Peyer's patch (tissue), 4 donors: Measurements from ENCODE around the gene GNAQ. TPM values are rescaled to one million over a fixed set of nuclear protein-coding genes. Genes with fewer than 3 reads are reported as not detected.

ENCODE experiments used
- DNase-seq, 3 donors: peaks; one replicate each; pipeline ENCODE4 v3.0.0-alpha.2; 2017 to 2019
- H3K27ac ChIP-seq, 4 donors: fragments of 200-600 bp; sonication (generic); one replicate each; pipeline ENCODE4 v1.5.1; 2016 to 2019
- H3K27me3 ChIP-seq, 2 donors: fragments of 200-600 bp; sonication (generic); one replicate each; pipeline ENCODE4 v1.5.1; 2019
- H3K36me3 ChIP-seq, 3 donors: fragments of 200-600 bp; sonication (generic); one replicate each; pipeline ENCODE4 v1.5.1; 2016 to 2019
- H3K4me1 ChIP-seq, 4 donors: fragments of 200-600 bp; sonication (generic); one replicate each; pipeline ENCODE4 v1.5.1; 2016 to 2019
- H3K4me3 ChIP-seq, 4 donors: fragments of 200-600 bp; sonication (generic); 1 replicate in 3 of 4; 2 replicates in 1 of 4; pipeline ENCODE4 v1.5.1; 2016 to 2019; ENCODE audit warnings: mild to moderate bottlenecking in 1 of 4
- H3K9me3 ChIP-seq, 4 donors: fragments of 200-600 bp; sonication (generic); one replicate each; pipeline ENCODE4 v1.5.1; 2016 to 2019; ENCODE audit warnings: mild to moderate bottlenecking in 1 of 4
- CTCF ChIP-seq, 6 experiments: fragments of 450-650 bp in 4 of 6; fragments of 200-600 bp in 2 of 6; sonication (generic) in 1 of 6; IDR thresholded peaks; one replicate each; pipeline ENCODE4 v1.5.1; 2017 to 2019; ENCODE audit warnings: antibody characterized with exemption in 6 of 6, mild to moderate bottlenecking in 3 of 6, moderate library complexity in 1 of 6
- POLR2A ChIP-seq, 2 donors: fragments of 450-650 bp; IDR thresholded peaks; one replicate each; pipeline ENCODE4 v1.5.1; 2017; ENCODE audit warnings: antibody characterized with exemption in 2 of 2, mild to moderate bottlenecking in 2 of 2, moderate library complexity in 2 of 2
- total RNA-seq, 4 donors: library from RNA; depleted of rRNA; stranded (reverse); fragments of >200 nt; gene quantifications; one replicate each; pipeline ENCODE4 v1.1.0, GENCODE V29; 2016

GNAQ gene
- total RNA-seq, 4 donors from 2014 or later, result 28.7 to 45.4 (median 33.5) TPM

GRCh38 chr9:77806741-77807140 lies 224.9 kb downstream of the GNAQ start:
- Histone ChIP-seq H3K36me3 (no peaks in the 10 kb centered on the region), H3K27ac (no peak overlapping the region), H3K4me3 (no peak overlapping the region), H3K9me3 (no peaks in the 10 kb centered on the region), H3K27me3 (no peaks in the 10 kb centered on the region), H3K4me1 (peaks cover 0 to 6% (median 0%) of the 10 kb centered on the region in 4 donors)
- TF ChIP-seq POLR2A (IDR thresholded peaks at IDR 0.05) (no peak), CTCF (IDR thresholded peaks at IDR 0.05) (no peak)
- DNase-seq, result no peak

GRCh38 chr9:77805810-77806209 lies 225.8 kb downstream of the GNAQ start:
- Histone ChIP-seq H3K9me3 (no peaks in the 10 kb centered on the region), H3K4me3 (no peak overlapping the region), H3K36me3 (no peaks in the 10 kb centered on the region), H3K27me3 (no peaks in the 10 kb centered on the region), H3K4me1 (peaks cover 0 to 6% (median 0%) of the 10 kb centered on the region in 4 donors), H3K27ac (no peak overlapping the region)
- TF ChIP-seq POLR2A (IDR thresholded peaks at IDR 0.05) (no peak), CTCF (IDR thresholded peaks at IDR 0.05) (no peak)
- no peak for DNase-seq

DNA sequence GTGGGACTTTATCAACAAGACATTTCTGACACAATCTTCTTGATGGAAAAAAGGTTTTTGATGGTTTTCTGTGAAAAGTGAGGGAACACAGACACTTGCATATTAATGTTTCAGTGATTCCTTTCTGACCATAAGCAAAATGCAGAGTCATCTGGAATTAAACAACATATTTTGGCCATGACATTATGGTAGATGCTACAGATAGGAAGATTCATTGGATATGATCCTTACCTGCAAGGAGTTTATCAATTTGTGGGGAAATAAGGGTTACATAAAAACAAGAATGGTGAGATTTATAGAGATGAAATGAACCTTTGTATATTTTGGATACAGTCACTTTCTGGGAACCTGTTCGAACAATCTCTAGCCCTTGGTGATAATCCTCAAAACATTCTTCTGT lies 228.2 kb downstream of the GNAQ start:
- peaks cover 0 to 6% (median 0%) of the 10 kb centered on the region in 4 donors for H3K4me1 ChIP-seq
- no peak overlapping the region for H3K27ac ChIP-seq
- DNase-seq, result no peak
- H3K4me3 ChIP-seq, result no peak overlapping the region
- H3K36me3 ChIP-seq, result no peaks in the 10 kb centered on the region
- TF ChIP-seq POLR2A (IDR thresholded peaks at IDR 0.05) (no peak), CTCF (IDR thresholded peaks at IDR 0.05) (no peak)
- H3K27me3 ChIP-seq, result no peaks in the 10 kb centered on the region
- H3K9me3 ChIP-seq, result no peaks in the 10 kb centered on the region

DNA sequence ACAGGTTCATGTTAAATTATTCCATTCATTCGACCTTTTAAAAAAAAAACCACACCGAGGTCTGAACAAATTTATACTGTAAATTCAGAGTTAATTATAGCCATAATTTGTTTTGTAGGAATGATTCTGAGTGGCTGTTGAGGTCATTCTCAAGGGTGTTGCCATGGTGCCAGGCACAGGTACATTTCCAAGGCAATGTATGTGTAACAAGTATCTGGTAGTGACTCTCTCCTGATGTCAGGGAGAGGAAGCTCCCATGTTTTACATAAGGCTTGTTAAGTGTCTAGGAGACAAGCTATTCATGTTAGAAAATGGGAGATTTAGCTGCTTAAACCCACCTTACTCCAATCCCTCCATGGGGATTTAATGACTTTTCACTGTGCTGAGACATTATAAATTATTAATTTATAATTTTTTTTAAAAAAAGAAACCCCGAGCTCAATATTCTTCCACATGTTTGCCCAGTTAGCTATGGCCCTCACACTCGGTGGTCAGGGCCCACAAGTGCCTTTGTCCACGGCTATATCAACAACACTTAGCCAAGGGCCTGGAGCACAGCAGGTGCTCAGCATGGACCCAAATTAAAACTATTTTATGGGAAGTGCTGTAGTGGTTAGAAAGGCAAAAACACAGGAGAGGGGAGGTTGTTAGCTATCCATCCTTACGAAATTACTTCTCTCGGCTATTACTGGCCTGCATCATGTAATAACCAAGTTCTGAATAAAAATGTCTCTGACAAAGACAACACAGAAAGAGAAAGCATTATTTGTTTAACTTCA lies 228.9 kb downstream of the GNAQ start:
- no peak overlapping the region for H3K4me3 ChIP-seq
- peaks cover 0 to under 1% (median 0%) of the 10 kb centered on the region in 4 donors for H3K4me1 ChIP-seq
- H3K27me3 ChIP-seq, result no peaks in the 10 kb centered on the region
- DNase-seq, result no peak
- H3K9me3 ChIP-seq, result no peaks in the 10 kb centered on the region
- H3K36me3 ChIP-seq, result no peaks in the 10 kb centered on the region
- no peak overlapping the region for H3K27ac ChIP-seq
- TF ChIP-seq POLR2A (IDR thresholded peaks at IDR 0.05) (no peak), CTCF (IDR thresholded peaks at IDR 0.05) (no peak)

DNA sequence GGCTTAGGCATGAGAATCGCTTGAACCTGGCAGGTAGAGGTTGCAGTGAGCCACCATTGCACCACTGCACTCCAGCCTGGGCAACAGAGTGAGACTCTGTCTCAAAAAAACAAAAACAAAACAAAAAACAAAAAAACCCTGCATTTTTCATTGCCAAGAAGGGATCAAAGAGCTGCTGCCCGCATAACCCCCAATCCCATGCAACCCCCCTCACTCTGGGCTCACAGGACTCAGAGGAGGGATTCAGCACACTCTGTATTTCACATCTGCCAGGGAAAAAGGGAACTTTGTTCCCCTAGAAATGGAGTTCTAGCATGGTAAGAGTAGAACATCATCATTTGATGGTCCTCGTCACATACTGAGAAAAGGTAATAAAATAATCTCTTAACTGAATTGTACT lies 229.5 kb downstream of the GNAQ start:
- TF ChIP-seq CTCF (IDR thresholded peaks at IDR 0.05), result no peak
- no peak for TF ChIP-seq POLR2A (IDR thresholded peaks at IDR 0.05)

More for the DNA sequence above, 229.5 kb downstream of the GNAQ start:
- Histone ChIP-seq H3K27ac (no peak overlapping the region), H3K4me3 (no peak overlapping the region), H3K27me3 (no peaks in the 10 kb centered on the region), H3K36me3 (peaks cover 0 to 4% (median 0%) of the 10 kb centered on the region in 3 donors), H3K9me3 (no peaks in the 10 kb centered on the region), H3K4me1 (no peaks in the 10 kb centered on the region)
- no peak for DNase-seq
